ENCODE data around the gene TBC1D9. TPM values are rescaled to one million over a fixed set of nuclear protein-coding genes. Genes with fewer than 3 reads are reported as not detected.

TBC1D9 gene
- total RNA-seq, 2 donors from 2014 or later: 28.6 to 34.2 TPM

DNA sequence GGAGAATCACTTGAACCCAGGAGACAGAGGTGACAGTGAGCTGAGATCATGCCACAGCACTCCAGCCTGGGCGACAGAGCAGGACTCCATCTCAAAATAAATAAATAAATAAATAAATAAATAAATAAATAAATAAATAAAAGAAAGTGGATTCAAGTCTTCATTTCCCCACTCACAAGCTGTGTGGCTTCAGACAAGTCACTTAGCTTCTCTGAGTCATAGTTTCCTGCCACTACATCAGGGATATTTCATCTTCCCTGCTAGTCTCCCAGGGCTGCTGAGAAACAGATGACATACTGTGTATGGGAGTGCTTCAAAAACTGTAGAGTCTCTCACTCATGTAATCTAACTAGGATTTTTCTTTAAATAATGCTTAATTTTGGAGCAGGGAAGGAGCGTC lies 37.2 kb downstream of the TBC1D9 start:
- WGBS: 91% methylated on average over 2 of the region's 2 CpGs
- Histone ChIP-seq H3K27me3 (replicated peaks; ENCODE audit: insufficient read depth) (no peaks in the 10 kb centered on the region), H3K36me3 (no peaks in the 10 kb centered on the region), H3K27ac (no peak overlapping the region), H3K4me1 (replicated peaks) (peaks cover 7% of the 10 kb centered on the region), H3K4me3 (no peak overlapping the region), H3K9me3 (no peaks in the 10 kb centered on the region)
- TF ChIP-seq CTCF (IDR thresholded peaks at IDR 0.05): no peak
- TF ChIP-seq POLR2A (IDR thresholded peaks at IDR 0.05): no peak
- TF ChIP-seq POLR2AphosphoS5 (IDR thresholded peaks at IDR 0.05): no peak
- intact Hi-C loops (cut with DNase I): no loop called here
- no peak for DNase-seq (ENCODE audit: low spot score)

- no peak overlapping the region for H3K4me3 ChIP-seq
- H3K4me1 ChIP-seq (replicated peaks): peaks cover 7% of the 10 kb centered on the region
- intact Hi-C loops (cut with DNase I): no loop called here
- no peak for DNase-seq (ENCODE audit: low spot score)
- H3K27ac ChIP-seq: no peak overlapping the region
- no peaks in the 10 kb centered on the region for H3K27me3 ChIP-seq (replicated peaks; ENCODE audit: insufficient read depth)
- no peaks in the 10 kb centered on the region for H3K36me3 ChIP-seq
- WGBS: 80% methylated on average over 3 of the region's 3 CpGs
- no peak for TF ChIP-seq POLR2AphosphoS5 (IDR thresholded peaks at IDR 0.05)
- no peak for TF ChIP-seq POLR2A (IDR thresholded peaks at IDR 0.05)
- no peak for TF ChIP-seq CTCF (IDR thresholded peaks at IDR 0.05)
- H3K9me3 ChIP-seq: no peaks in the 10 kb centered on the region
Observed at GRCh38 chr4:140718241-140718952, 37.8 kb downstream of the TBC1D9 start.

DNA sequence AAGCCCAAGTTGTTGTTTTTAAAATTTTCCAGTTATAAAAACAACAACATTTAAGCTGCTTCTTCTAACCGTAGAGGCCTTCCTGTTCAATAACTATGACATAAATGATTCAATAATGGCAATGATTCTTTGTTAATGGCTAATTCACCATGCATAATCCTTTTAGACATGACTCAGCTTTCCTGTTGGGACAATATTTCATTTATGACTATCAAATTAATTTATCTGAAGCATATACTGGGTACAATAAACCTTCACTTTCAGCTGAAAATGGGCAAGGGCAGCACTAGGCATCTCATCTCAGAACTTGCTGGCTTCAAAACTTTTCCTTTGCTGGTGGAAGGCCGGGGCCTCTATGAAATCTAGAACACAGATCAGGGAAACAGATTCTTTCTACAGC lies 38.9 kb downstream of the TBC1D9 start:
- peak overlapping the region in 1 of 2 donors; percentile 22 for H3K27ac ChIP-seq
- H3K27me3 ChIP-seq (replicated peaks; ENCODE audit: insufficient read depth): no peaks in the 10 kb centered on the region
- H3K4me1 ChIP-seq (replicated peaks): peaks cover 7% of the 10 kb centered on the region
- no peaks in the 10 kb centered on the region for H3K36me3 ChIP-seq
- no peak for DNase-seq (ENCODE audit: low spot score)
- H3K4me3 ChIP-seq: no peak overlapping the region
- 67% methylated on average over 2 of the region's 2 CpGs for WGBS
- intact Hi-C loops (cut with DNase I): no loop called here
- no peaks in the 10 kb centered on the region for H3K9me3 ChIP-seq
- TF ChIP-seq CTCF (IDR thresholded peaks at IDR 0.05) (no peak), POLR2AphosphoS5 (IDR thresholded peaks at IDR 0.05) (no peak), POLR2A (IDR thresholded peaks at IDR 0.05) (no peak)

- H3K4me3 ChIP-seq: no peak overlapping the region
- intact Hi-C loops (cut with DNase I): no loop called here
- no peak for DNase-seq (ENCODE audit: low spot score)
- peaks cover 2% of the 10 kb centered on the region for H3K4me1 ChIP-seq (replicated peaks)
- H3K27me3 ChIP-seq (replicated peaks; ENCODE audit: insufficient read depth): no peaks in the 10 kb centered on the region
- no peaks in the 10 kb centered on the region for H3K36me3 ChIP-seq
- WGBS: 30% methylated on average over 2 of the region's 2 CpGs
- H3K27ac ChIP-seq: no peak overlapping the region
- no peak for TF ChIP-seq POLR2AphosphoS5 (IDR thresholded peaks at IDR 0.05)
- no peak for TF ChIP-seq POLR2A (IDR thresholded peaks at IDR 0.05)
- no peak for TF ChIP-seq CTCF (IDR thresholded peaks at IDR 0.05)
- H3K9me3 ChIP-seq: no peaks in the 10 kb centered on the region
Observed at GRCh38 chr4:140715119-140715518, 41.1 kb downstream of the TBC1D9 start.

DNA sequence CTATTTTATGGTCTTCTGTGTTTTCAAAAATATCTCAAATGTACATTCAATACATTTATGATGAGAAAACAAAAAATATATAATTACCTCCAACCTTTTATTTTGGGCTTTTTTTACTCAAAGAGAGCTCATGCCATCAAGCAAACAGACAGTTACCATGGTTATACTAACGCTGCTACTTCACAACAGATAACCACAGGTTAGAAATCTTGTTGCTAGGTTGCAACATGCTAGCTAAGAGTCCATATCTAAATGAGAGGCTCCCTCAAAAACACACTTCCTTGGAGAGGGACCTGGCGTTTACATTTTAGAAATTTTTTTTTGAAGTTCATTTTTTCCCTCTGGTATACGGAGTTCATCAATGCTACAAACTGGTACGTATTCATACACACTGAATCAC lies 44.3 kb downstream of the TBC1D9 start:
- H3K36me3 ChIP-seq: no peaks in the 10 kb centered on the region
- H3K4me3 ChIP-seq: no peak overlapping the region
- intact Hi-C loops (cut with DNase I): no loop called here
- DNase-seq (ENCODE audit: low spot score): no peak
- no peak overlapping the region for H3K27ac ChIP-seq
- H3K9me3 ChIP-seq: no peaks in the 10 kb centered on the region
- TF ChIP-seq POLR2AphosphoS5 (IDR thresholded peaks at IDR 0.05) (no peak), POLR2A (IDR thresholded peaks at IDR 0.05) (no peak)
- H3K4me1 ChIP-seq (replicated peaks): no peaks in the 10 kb centered on the region
- no peaks in the 10 kb centered on the region for H3K27me3 ChIP-seq (replicated peaks; ENCODE audit: insufficient read depth)
- WGBS: 86% methylated on average over 4 of the region's 4 CpGs

Measured in prostate gland (tissue), 2 donors.